Astrocyte (in vitro differentiated cells and primary cell): ENCODE data around the gene DACT2. TPM values are rescaled to one million over a fixed set of nuclear protein-coding genes. Genes with fewer than 3 reads are reported as not detected.

ENCODE experiments used
- DNase-seq: peaks from one replicate; pipeline ENCODE4 v3.0.0-alpha.2; 2010; ENCODE audit warnings: low read depth
- FAIRE-seq: peaks from 2 replicates; lab custom pipeline; 2011; peaks lifted over from hg19 to GRCh38; lab: Jason Lieb, UNC
- H2AFZ ChIP-seq: 2 replicates; pipeline ENCODE4 v1.6.0; 2012; ENCODE audit warnings: low read depth, low read length, inconsistent platforms
- H3K27ac ChIP-seq: 2 replicates; pipeline ENCODE4 v1.5.1; 2011; ENCODE audit warnings: low read depth, low read length, inconsistent platforms
- H3K27me3 ChIP-seq: 2 replicates; pipeline ENCODE4 v1.6.0; 2011; ENCODE audit warnings: low read length, inconsistent platforms; ENCODE audit not compliant: insufficient read depth
- H3K36me3 ChIP-seq: 2 replicates; pipeline ENCODE4 v1.5.1; 2011; ENCODE audit warnings: low read length, inconsistent platforms; ENCODE audit not compliant: insufficient read depth
- H3K4me1 ChIP-seq: 2 replicates; pipeline ENCODE4 v1.5.1; 2011; ENCODE audit warnings: low read length, inconsistent platforms; ENCODE audit not compliant: insufficient read depth
- H3K4me2 ChIP-seq: 2 replicates; pipeline ENCODE4 v1.6.0; 2012; ENCODE audit warnings: low read length, inconsistent platforms
- H3K4me3 ChIP-seq: 2 replicates; pipeline ENCODE4 v1.5.1; 2011; ENCODE audit warnings: low read depth, mild to moderate bottlenecking, low read length, inconsistent platforms; ENCODE audit not compliant: insufficient read depth
- H3K79me2 ChIP-seq: 2 replicates; pipeline ENCODE4 v1.6.0; 2012; ENCODE audit warnings: mild to moderate bottlenecking, low read length, inconsistent platforms; ENCODE audit not compliant: insufficient read depth
- H3K9ac ChIP-seq: 2 replicates; pipeline ENCODE4 v1.6.0; 2012; ENCODE audit warnings: mild to moderate bottlenecking, low read length, inconsistent platforms
- H3K9me3 ChIP-seq: 2 replicates; pipeline ENCODE4 v1.5.1; 2012; ENCODE audit warnings: low read depth, mild to moderate bottlenecking, low read length, inconsistent platforms; ENCODE audit not compliant: insufficient read depth
- H4K20me1 ChIP-seq: 2 replicates; pipeline ENCODE4 v1.6.0; 2012; ENCODE audit warnings: low read length, inconsistent platforms; ENCODE audit not compliant: insufficient read depth
- H3K27ac Mint-ChIP-seq: one replicate; pipeline ENCODE4 v1.8.0; 2021; ENCODE audit warnings: mild to moderate bottlenecking, mixed read lengths; ENCODE audit not compliant: unreplicated experiment
- H3K27me3 Mint-ChIP-seq: one replicate; pipeline ENCODE4 v1.8.0; 2021; ENCODE audit warnings: low read depth, mixed read lengths; ENCODE audit not compliant: unreplicated experiment
- H3K36me3 Mint-ChIP-seq: one replicate; pipeline ENCODE4 v1.8.0; 2021; ENCODE audit warnings: low read depth, mixed read lengths; ENCODE audit not compliant: unreplicated experiment
- H3K4me1 Mint-ChIP-seq: one replicate; pipeline ENCODE4 v1.8.0; 2021; ENCODE audit warnings: low read depth, mixed read lengths; ENCODE audit not compliant: unreplicated experiment
- H3K4me3 Mint-ChIP-seq: one replicate; pipeline ENCODE4 v1.8.0; 2021; ENCODE audit warnings: mild to moderate bottlenecking, moderate library complexity, mixed read lengths; ENCODE audit not compliant: unreplicated experiment
- H3K9me3 Mint-ChIP-seq: one replicate; pipeline ENCODE4 v1.8.0; 2021; ENCODE audit warnings: mild to moderate bottlenecking, mixed read lengths; ENCODE audit not compliant: unreplicated experiment
- EZH2 ChIP-seq: IDR thresholded peaks from 2 replicates; pipeline ENCODE4 v1.6.1; 2012; ENCODE audit warnings: mild to moderate bottlenecking, low read length, inconsistent platforms; ENCODE audit not compliant: insufficient read depth
- total RNA-seq: library from RNA; stranded (reverse); gene quantifications from 2 replicates; pipeline ENCODE4 v1.2.1, GENCODE V29; 2021
- TF ChIP-seq, protein P1 (sequence below): IDR thresholded peaks from 2 replicates; pipeline ENCODE4 v1.5.1; 2011; ENCODE audit warnings: low read depth, mild to moderate bottlenecking, inconsistent platforms, low read length, moderate library complexity; ENCODE audit not compliant: insufficient read depth

The DACT2 gene
- total RNA-seq, 1 donor from 2014 or later, result 0.20 TPM

DNA sequence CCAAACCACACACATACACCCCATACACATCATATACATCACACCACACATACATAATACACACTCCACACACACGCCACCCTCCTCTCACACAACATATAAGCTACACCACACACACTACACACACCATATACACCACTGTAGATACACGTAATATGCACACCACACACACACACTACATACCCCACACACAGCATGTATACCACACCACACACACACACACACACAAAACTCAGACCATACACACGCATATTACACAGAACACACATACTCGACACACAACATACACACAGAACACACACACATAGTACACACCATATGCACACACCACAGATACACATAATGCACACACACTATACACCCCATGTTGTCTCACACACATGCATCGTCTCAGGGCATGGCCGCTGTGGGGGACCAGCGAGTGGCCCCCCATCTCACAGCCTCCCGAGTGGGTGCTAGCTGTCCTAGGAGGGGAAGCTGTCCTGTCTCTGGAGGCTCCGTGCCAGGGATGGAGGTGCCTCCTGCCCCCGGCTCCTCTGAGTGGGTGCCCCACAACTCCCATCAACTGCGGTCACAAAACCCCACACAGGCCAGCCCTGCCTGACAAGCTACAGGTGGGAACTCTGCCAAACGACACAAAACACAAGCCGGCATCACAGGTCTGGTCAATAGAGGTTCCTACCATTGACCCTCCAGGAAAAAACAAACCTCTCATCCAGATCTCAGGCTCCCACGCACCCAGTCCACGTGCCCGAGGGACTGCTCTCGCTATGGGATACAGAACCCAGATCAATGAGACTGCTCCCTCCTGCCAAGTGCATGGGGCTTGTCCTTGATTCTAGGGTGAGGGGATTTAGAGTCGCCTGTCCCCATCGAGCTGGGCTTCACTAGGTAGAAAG is 49.1 kb downstream of the DACT2 start:
- FAIRE-seq, result no peak
- DNase-seq, result no peak

DNA sequence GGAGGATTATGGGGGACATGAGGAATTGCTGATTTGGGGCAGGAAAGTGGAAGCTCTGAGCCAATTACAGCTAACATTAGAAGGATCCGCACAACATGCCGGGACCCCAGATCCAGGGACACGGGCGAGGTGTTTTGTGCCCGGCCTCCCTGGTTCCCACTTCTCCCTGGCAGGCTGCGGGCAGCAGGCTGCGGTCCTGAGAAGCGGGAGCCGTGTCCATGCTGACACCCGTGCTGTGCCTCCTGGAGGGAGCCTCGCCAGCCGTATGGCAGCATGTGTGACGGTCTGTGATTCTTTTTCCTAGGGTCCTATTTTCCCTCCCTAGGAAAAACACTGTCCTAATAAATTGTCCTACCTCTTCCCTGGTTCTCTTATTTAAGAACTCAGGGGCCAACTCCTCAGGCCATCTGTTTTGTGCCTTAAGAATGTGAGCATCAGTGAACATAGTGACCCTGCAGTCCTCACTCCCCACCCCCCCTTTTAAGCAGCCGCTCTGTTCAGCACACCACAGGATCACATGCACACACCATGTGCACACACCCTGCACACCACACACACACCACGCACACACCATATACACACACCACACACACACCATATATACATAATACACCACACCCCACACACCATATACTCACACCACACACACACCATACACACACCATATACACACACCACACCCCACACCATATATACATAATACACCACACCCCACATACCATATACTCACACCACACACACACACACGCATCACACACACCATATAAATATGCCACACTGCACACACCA is 49.9 kb downstream of the DACT2 start:
- H3K27me3 ChIP-seq, result no peaks in the 10 kb centered on the region
- H3K9me3 ChIP-seq, result peaks cover 7% of the 10 kb centered on the region
- no peak overlapping the region for H2AFZ ChIP-seq
- no peak overlapping the region for H3K27ac Mint-ChIP-seq
- H3K4me3 Mint-ChIP-seq, result no peak overlapping the region
- H3K4me1 Mint-ChIP-seq, result peaks cover 2% of the 10 kb centered on the region
- H3K4me1 ChIP-seq, result no peaks in the 10 kb centered on the region
- no peak overlapping the region for H3K4me2 ChIP-seq
- no peak overlapping the region for H3K9ac ChIP-seq
- DNase-seq (no peak), FAIRE-seq (no peak)
- TF ChIP-seq, protein P1, sequence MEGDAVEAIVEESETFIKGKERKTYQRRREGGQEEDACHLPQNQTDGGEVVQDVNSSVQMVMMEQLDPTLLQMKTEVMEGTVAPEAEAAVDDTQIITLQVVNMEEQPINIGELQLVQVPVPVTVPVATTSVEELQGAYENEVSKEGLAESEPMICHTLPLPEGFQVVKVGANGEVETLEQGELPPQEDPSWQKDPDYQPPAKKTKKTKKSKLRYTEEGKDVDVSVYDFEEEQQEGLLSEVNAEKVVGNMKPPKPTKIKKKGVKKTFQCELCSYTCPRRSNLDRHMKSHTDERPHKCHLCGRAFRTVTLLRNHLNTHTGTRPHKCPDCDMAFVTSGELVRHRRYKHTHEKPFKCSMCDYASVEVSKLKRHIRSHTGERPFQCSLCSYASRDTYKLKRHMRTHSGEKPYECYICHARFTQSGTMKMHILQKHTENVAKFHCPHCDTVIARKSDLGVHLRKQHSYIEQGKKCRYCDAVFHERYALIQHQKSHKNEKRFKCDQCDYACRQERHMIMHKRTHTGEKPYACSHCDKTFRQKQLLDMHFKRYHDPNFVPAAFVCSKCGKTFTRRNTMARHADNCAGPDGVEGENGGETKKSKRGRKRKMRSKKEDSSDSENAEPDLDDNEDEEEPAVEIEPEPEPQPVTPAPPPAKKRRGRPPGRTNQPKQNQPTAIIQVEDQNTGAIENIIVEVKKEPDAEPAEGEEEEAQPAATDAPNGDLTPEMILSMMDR, result no peak
- no peaks in the 10 kb centered on the region for H4K20me1 ChIP-seq
- H3K9me3 Mint-ChIP-seq, result no peaks in the 10 kb centered on the region
- no peaks in the 10 kb centered on the region for H3K36me3 ChIP-seq
- no peaks in the 10 kb centered on the region for H3K36me3 Mint-ChIP-seq
- no peak overlapping the region for H3K27ac ChIP-seq
- no peak overlapping the region for H3K4me3 ChIP-seq
- H3K27me3 Mint-ChIP-seq, result peaks cover 62% of the 10 kb centered on the region
- no peaks in the 10 kb centered on the region for H3K79me2 ChIP-seq

More for the DNA sequence above, 49.1 kb downstream of the DACT2 start:
- no peak overlapping the region for H3K27ac Mint-ChIP-seq
- H3K27ac ChIP-seq, result no peak overlapping the region
- no peaks in the 10 kb centered on the region for H3K4me1 ChIP-seq
- H3K36me3 ChIP-seq, result no peaks in the 10 kb centered on the region
- no peaks in the 10 kb centered on the region for H3K79me2 ChIP-seq
- H4K20me1 ChIP-seq, result no peaks in the 10 kb centered on the region
- TF ChIP-seq, protein P1, result no peak
- no peak for TF ChIP-seq EZH2
- H2AFZ ChIP-seq, result no peak overlapping the region
- H3K4me2 ChIP-seq, result no peak overlapping the region
- H3K9me3 ChIP-seq, result peaks cover 7% of the 10 kb centered on the region
- H3K9me3 Mint-ChIP-seq, result no peaks in the 10 kb centered on the region
- H3K4me3 Mint-ChIP-seq, result no peak overlapping the region
- peaks cover 2% of the 10 kb centered on the region for H3K4me1 Mint-ChIP-seq
- no peaks in the 10 kb centered on the region for H3K36me3 Mint-ChIP-seq
- H3K27me3 Mint-ChIP-seq, result peaks cover 61% of the 10 kb centered on the region
- H3K27me3 ChIP-seq, result no peaks in the 10 kb centered on the region
- H3K9ac ChIP-seq, result no peak overlapping the region
- H3K4me3 ChIP-seq, result no peak overlapping the region
